Fibroblast of the conjunctiva (primary cell): ENCODE measurements around the gene EEF1AKMT3.
"Not testable (repeated sequence)": the region's sequence is repeated elsewhere in the genome, so short reads cannot be mapped to it uniquely, and the experiment has no call there.

Experiments
- DNase-seq: peaks from one replicate; pipeline ENCODE4 v3.0.0-alpha.2; 2010; ENCODE audit warnings: low read depth

Gene EEF1AKMT3

GRCh38 chr12:57765698-57766463 is 6.5 kb upstream of the EEF1AKMT3 start:
- no peak for DNase-seq

GRCh38 chr12:57766464-57767304 is 5.7 kb upstream of the EEF1AKMT3 start, which contains the start of gene CYP27B1:
Gene CYP27B1 (minus strand): TSS chr12:57767078. CDS start chr12:57767041, 37 bp downstream.
- DNase-seq, result no peak

- no peak for DNase-seq
These were observed 5.1 kb upstream of the EEF1AKMT3 start for GRCh38 chr12:57767305-57767698.

DNA sequence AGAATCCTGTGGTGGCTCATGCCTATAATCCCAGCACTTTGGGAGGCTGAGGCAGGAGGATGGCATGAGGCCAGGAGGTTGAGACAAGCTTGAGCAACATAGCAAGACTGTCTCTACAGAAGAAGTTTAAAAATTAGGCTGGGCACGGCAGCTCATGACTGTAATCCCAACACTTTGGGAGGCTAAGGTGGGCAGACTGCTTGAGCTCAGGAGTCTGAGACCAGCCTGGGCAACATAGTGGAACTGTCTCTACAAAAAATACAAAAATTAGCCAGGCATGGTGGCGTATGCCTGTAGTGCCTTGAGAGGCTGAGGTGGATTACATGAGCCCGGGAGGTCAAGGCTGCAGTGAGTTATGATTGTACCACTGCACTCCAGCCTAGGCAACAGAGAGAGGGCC is 4.5 kb upstream of the EEF1AKMT3 start:
- DNase-seq, result no peak

- DNase-seq, result no peak
These were observed 2.8 kb upstream of the EEF1AKMT3 start for GRCh38 chr12:57769594-57769993.

- no peak for DNase-seq
These were observed 1.7 kb upstream of the EEF1AKMT3 start for GRCh38 chr12:57770734-57771133.

GRCh38 chr12:57771236-57771872 is 1.1 kb upstream of the EEF1AKMT3 start:
- peak; percentile 75 for DNase-seq

- DNase-seq, result peak; percentile 91
These were observed 463 bp upstream of the EEF1AKMT3 start, which contains the start of gene METTL1 for GRCh38 chr12:57771873-57772428. Gene METTL1 (minus strand): TSS chr12:57772105. CDS start chr12:57772083, 22 bp downstream.

DNA sequence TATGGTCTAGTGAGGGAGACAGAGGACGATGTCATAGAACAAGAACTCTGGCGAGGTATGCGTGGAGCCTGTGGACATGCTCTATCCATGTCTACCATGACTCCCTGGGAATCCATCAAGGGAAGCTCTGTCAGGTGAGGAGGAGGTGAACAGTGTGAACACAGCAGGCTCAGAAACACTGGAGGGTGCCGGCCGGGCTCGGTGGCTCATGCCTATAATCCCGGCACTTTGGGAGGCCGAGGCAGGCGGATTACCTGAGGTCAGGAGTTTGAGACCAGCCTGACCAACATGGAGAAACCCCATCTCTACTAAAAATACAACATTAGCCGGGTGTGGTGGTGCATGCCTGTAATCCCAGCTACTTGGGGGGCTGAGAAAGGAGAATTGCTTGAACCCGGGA is 2.2 kb downstream of the EEF1AKMT3 start:
- DNase-seq, result not testable (repeated sequence)

DNA sequence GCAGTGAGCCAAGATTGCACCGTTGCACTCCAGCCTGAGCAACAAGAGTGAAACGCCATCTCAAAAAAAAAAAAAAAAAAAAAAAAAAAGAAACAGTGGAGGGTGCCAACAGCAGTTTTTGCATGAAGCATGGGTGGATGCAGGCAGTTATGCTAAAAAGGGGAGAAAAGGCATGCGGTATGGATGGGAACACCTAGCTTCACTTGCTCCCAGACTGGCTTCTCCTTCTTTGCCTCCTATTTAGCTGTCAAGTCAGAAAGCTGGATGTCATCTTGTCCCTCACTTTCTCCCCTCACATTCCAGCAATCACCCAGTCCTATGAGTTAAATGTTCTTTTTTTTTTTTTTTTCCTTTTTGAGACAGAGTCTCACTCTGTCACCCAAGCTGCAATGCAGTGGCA is 2.6 kb downstream of the EEF1AKMT3 start:
- DNase-seq, result no peak

DNA sequence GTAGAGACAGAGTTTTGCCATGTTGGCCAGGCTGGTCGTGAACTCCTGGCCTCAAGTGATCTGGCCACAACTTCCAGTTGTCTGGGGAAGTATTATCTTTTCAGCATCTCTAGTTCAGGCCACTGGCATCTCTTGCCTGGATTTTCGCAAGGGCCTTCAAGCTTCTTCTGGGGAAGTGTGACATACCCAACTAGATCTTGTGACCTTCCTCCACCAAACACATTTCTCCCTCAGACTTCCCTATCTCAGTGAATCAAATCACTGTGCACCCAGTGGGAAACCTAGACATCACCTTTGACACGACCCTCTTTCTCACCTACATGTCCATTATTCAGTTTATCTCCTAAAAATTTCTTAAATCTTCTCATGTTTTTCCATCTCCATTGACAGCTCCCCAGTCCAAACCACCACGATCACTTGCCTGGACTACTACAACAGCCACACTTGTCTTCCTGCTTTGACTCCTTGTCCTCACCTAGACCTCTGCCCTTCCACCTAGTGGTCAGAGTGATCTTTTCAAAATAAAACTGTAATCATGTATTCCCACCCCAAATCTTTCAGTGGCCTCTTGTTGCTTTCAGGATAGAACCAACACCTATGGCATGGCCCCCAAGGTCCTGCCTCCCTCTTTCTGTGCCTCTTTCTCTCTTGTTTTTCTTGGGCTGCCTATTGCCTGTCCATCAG is 3.3 kb downstream of the EEF1AKMT3 start:
- DNase-seq, result no peak

DNA sequence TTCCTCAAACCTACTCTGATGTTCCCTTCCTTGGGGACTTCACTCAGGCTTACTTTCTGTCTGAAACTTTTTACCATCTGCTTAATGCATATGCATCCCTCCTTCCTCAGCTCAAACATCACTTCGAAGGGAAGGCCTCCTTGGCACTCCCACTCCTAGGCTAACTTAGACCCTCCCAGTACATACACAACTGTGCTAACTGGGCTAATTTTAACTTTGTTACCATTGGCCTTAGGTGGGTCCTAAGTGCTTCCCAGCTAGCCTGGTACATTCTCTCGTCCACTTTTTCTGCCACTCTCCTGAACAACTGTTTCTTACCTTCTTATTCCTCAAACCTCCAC is 3.8 kb downstream of the EEF1AKMT3 start:
- DNase-seq, result no peak

- DNase-seq, result no peak
These were observed 5.0 kb downstream of the EEF1AKMT3 start for GRCh38 chr12:57777367-57777766.

DNA sequence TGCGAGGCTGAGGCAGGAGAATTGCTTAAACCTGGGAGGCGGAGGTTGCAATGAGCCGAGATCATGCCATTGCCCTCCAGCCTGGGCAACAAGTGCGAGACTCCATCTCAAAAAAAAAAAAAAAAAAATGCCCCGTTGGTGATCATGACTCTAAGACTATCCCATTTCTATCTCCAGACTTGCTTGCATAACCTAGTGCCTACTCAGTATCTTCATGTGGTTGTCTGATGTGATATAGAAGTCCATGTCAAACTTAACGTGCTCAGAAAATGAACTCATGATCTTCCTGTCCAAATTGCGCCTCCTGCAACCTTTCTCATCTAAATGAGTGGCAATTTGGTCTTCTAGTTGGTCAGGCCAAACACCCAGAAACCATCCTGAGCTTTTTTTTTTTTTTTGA is 5.5 kb downstream of the EEF1AKMT3 start:
- no peak for DNase-seq

DNA sequence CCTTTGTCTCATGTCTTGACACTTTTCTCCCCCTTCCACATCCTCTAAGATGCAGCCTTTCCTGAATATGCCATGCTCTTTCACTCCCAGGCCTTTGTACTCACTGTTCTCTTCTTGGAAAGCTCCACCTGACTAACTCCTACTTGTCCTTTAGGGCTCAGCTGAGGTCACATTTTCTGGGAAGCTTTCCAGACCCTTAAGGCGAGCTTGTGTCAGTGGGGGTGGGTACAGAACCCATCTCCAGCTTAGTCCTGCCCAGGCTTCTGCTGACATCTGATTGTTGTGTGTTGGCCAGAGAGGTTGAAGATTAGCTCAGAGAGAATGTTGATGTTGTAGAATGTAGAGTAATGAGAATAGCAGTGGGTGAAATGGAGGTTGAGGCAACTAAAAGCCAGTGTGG is 7.3 kb downstream of the EEF1AKMT3 start:
- no peak for DNase-seq

- no peak for DNase-seq
These were observed 8.0 kb downstream of the EEF1AKMT3 start for GRCh38 chr12:57780284-57780897.

DNA sequence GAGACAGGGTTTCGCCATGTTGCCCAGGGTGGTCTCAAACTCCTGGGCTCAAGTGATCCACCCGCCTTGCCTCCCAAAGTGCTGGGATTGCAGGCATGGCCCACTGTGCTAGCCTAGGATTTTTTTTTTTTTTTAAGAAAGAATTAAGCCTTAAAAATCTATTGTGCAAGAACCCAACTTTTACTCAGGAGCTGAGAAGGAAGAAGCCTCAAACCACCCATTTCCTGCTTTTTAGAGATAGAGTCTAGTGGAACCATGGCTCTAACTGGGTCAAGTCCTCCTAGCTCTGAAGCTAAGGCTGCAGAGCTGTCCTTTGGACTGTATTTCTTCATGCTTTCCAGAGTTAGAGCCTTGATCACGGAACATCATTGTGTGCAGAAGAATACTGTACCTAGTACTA is 8.8 kb downstream of the EEF1AKMT3 start:
- DNase-seq, result no peak

DNA sequence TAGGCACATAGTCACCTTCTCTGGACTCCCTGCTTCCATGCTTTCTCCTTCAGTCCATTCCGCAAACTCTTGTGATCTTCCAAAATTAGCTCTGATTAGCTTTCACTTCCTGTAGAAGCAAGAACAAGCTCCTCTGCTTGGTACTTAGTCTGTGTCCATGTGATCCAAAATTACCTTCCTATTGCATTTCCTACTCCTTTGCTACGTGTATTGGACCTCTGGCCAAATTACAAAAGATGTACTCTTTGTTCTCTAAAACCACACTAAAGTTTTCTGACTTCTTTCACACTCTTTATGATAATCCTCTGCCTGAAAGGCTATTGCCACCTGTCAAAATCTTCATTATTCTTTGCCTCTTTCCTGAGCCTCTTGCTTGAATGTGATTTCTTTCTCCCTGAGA is 9.4 kb downstream of the EEF1AKMT3 start:
- DNase-seq, result no peak

GRCh38 chr12:57782243-57782607 is 9.8 kb downstream of the EEF1AKMT3 start:
- no peak for DNase-seq

GRCh38 chr12:57782608-57783465 is 10.4 kb downstream of the EEF1AKMT3 start, which contains the start of gene TSFM:
Gene TSFM (plus strand): TSS chr12:57782787. CDS start chr12:57782802, 15 bp downstream.
- DNase-seq, result peak; percentile 86
